Hepatocyte (in vitro differentiated cells): ENCODE data around the gene UBE2G1. TPM values are rescaled to one million over a fixed set of nuclear protein-coding genes. Genes with fewer than 3 reads are reported as not detected.
"Not testable (repeated sequence)": the region's sequence is repeated elsewhere in the genome, so short reads cannot be mapped to it uniquely, and the experiment has no call there.

Experiments used
- DNase-seq: peaks from one replicate; pipeline ENCODE4 v3.0.0-alpha.2; 2016; ENCODE audit warnings: low spot score
- H2AFZ ChIP-seq: fragments of 200-600 bp; sonication (generic); 2 replicates; pipeline ENCODE4 v1.6.0; 2016; ENCODE audit warnings: antibody characterized with exemption, mild to moderate bottlenecking
- H3K27ac ChIP-seq: fragments of 200-600 bp; sonication (generic); 2 replicates; pipeline ENCODE4 v1.5.1; 2016; ENCODE audit warnings: mild to moderate bottlenecking
- H3K27me3 ChIP-seq: fragments of 200-600 bp; sonication (generic); 2 replicates; pipeline ENCODE4 v1.6.1; 2016
- H3K36me3 ChIP-seq: fragments of 200-600 bp; sonication (generic); replicated peaks from 2 replicates; pipeline ENCODE4 v1.5.1; 2016; ENCODE audit warnings: low read depth; ENCODE audit not compliant: insufficient read depth
- H3K4me1 ChIP-seq: fragments of 200-600 bp; sonication (generic); 2 replicates; pipeline ENCODE4 v1.5.1; 2016; ENCODE audit warnings: mild to moderate bottlenecking, moderate library complexity; ENCODE audit not compliant: insufficient read depth
- H3K4me2 ChIP-seq: fragments of 200-600 bp; sonication (generic); 2 replicates; pipeline ENCODE4 v1.6.0; 2016
- H3K4me3 ChIP-seq: fragments of 200-600 bp; sonication (generic); 2 replicates; pipeline ENCODE4 v1.5.1; 2016; ENCODE audit warnings: mild to moderate bottlenecking
- H3K79me2 ChIP-seq: fragments of 200-600 bp; sonication (generic); 2 replicates; pipeline ENCODE4 v1.6.0; 2017; ENCODE audit warnings: mild to moderate bottlenecking
- H3K9me2 ChIP-seq: fragments of 200-600 bp; sonication (generic); replicated peaks from 2 replicates; pipeline ENCODE4 v1.6.0; 2017; ENCODE audit warnings: mild to moderate bottlenecking; ENCODE audit not compliant: insufficient read depth
- H3K9me3 ChIP-seq: fragments of 200-600 bp; sonication (generic); 2 replicates; pipeline ENCODE4 v1.5.1; 2016; ENCODE audit warnings: low read depth, mild to moderate bottlenecking
- H4K20me1 ChIP-seq: fragments of 200-600 bp; sonication (generic); 2 replicates; pipeline ENCODE4 v1.6.0; 2016; ENCODE audit warnings: mild to moderate bottlenecking; ENCODE audit not compliant: insufficient read depth, poor library complexity, severe bottlenecking
- CTCF ChIP-seq: fragments of 200-600 bp; sonication (generic); IDR thresholded peaks from 2 replicates; pipeline ENCODE4 v1.5.1; 2016; ENCODE audit warnings: antibody characterized with exemption, mild to moderate bottlenecking; ENCODE audit not compliant: poor library complexity
- EZH2 ChIP-seq: fragments of 200-600 bp; sonication (generic); IDR thresholded peaks from 2 replicates; pipeline ENCODE4 v1.6.1; 2016; ENCODE audit warnings: antibody characterized with exemption, mild to moderate bottlenecking, borderline replicate concordance
- EZH2phosphoT487 ChIP-seq: fragments of 200-600 bp; sonication (generic); IDR thresholded peaks from one replicate; pipeline ENCODE4 v1.6.1; 2018; ENCODE audit warnings: antibody characterized with exemption, mild to moderate bottlenecking, low read depth, moderate library complexity; ENCODE audit not compliant: unreplicated experiment, severe bottlenecking
- WGBS: methylation state at CpG from one replicate; pipeline ENCODE4 v1.1.6; 2016; ENCODE audit warnings: low lambda C conversion rate; ENCODE audit errors: missing lambda C conversion rate; 5-methylcytosine and 5-hydroxymethylcytosine counted together
- polyA plus RNA-seq: library from polyadenylated mRNA; unstranded; fragments of >200 nt; fragmentation: Nextera tagmentation; extraction: Ambion mirVana; gene quantifications from 2 replicates; pipeline ENCODE4 v1.2.1, GENCODE V29; 2016
- total RNA-seq: library from RNA; depleted of rRNA; stranded (reverse); fragments of >200 nt; gene quantifications from 2 replicates; pipeline ENCODE4 v1.2.3, GENCODE V29; 2014

Gene UBE2G1
- total and polyA plus RNA-seq, 2 experiments from 2014 or later: 65.1 to 78.8 TPM

GRCh38 chr17:4378626-4379025 is 12.2 kb upstream of the UBE2G1 start:
- no peaks in the 10 kb centered on the region for H3K9me2 ChIP-seq
- DNase-seq: no peak
- 79% methylated on average over 1 of the region's 1 CpG for WGBS

GRCh38 chr17:4377247-4377646 is 10.8 kb upstream of the UBE2G1 start:
- H3K4me3 ChIP-seq, DNase-seq, H3K27me3 ChIP-seq, H3K9me2 ChIP-seq, H3K4me1 ChIP-seq, H3K27ac ChIP-seq, H4K20me1 ChIP-seq, H3K9me3 ChIP-seq, H3K4me2 ChIP-seq, H3K36me3 ChIP-seq, H2AFZ ChIP-seq, H3K79me2 ChIP-seq: not testable (repeated sequence)
- 95% methylated on average over 7 of the region's 7 CpGs for WGBS

More at GRCh38 chr17:4378626-4379025, 12.2 kb upstream of the UBE2G1 start:
- Histone ChIP-seq H3K4me3 (no peak overlapping the region), H3K4me1 (no peaks in the 10 kb centered on the region), H3K36me3 (no peaks in the 10 kb centered on the region), H3K27ac (no peak overlapping the region), H3K9me3 (no peaks in the 10 kb centered on the region), H3K27me3 (no peaks in the 10 kb centered on the region), H2AFZ (no peak overlapping the region), H4K20me1 (no peaks in the 10 kb centered on the region), H3K4me2 (no peak overlapping the region), H3K79me2 (no peaks in the 10 kb centered on the region)
- TF ChIP-seq EZH2 (no peak), CTCF (no peak), EZH2phosphoT487 (no peak)

- not testable (repeated sequence) for H3K9me3 ChIP-seq, H2AFZ ChIP-seq, H3K36me3 ChIP-seq, H3K4me3 ChIP-seq, H3K9me2 ChIP-seq, H3K27me3 ChIP-seq, H4K20me1 ChIP-seq, H3K79me2 ChIP-seq, H3K4me2 ChIP-seq, H3K27ac ChIP-seq, H3K4me1 ChIP-seq, DNase-seq
- 87% methylated on average over 14 of the region's 14 CpGs for WGBS
These were observed 9.4 kb upstream of the UBE2G1 start for GRCh38 chr17:4375796-4376440.

- no peaks in the 10 kb centered on the region for H3K9me2 ChIP-seq
- H3K4me1 ChIP-seq: no peaks in the 10 kb centered on the region
- no peak overlapping the region for H3K4me3 ChIP-seq
- H3K9me3 ChIP-seq: no peaks in the 10 kb centered on the region
- H3K4me2 ChIP-seq: no peak overlapping the region
- 83% methylated on average over 7 of the region's 7 CpGs for WGBS
- H4K20me1 ChIP-seq: no peaks in the 10 kb centered on the region
- no peak for TF ChIP-seq CTCF
- TF ChIP-seq EZH2phosphoT487: no peak
- TF ChIP-seq EZH2: no peak
- H3K36me3 ChIP-seq: no peaks in the 10 kb centered on the region
- no peaks in the 10 kb centered on the region for H3K27me3 ChIP-seq
- H3K79me2 ChIP-seq: no peaks in the 10 kb centered on the region
- H2AFZ ChIP-seq: no peak overlapping the region
- DNase-seq: no peak
- no peak overlapping the region for H3K27ac ChIP-seq
These were observed 8.7 kb upstream of the UBE2G1 start for GRCh38 chr17:4375039-4375748.
